HG03196 (cell line): Measurements from ENCODE around the gene ADRA2B.

Experiments used
- ATAC-seq: cut with Tn5 transposase; IDR thresholded peaks from one replicate; pipeline ENCODE4 v1.9.1; 2021; ENCODE audit not compliant: unreplicated experiment

Gene ADRA2B

GRCh38 chr2:96138179-96139145, 22.1 kb upstream of the ADRA2B start, which contains the start of gene ASTL:
Gene ASTL, minus strand, starts transcription at chr2:96138502. Its CDS starts 66 bp downstream, at chr2:96138436.
- ATAC-seq = no peak

- no peak for ATAC-seq
These were observed 21.2 kb upstream of the ADRA2B start for GRCh38 chr2:96137321-96138178.

GRCh38 chr2:96136129-96136720, 19.9 kb upstream of the ADRA2B start:
- no peak for ATAC-seq

GRCh38 chr2:96135621-96136020, 19.2 kb upstream of the ADRA2B start:
- ATAC-seq = no peak

- no peak for ATAC-seq
These were observed 18.8 kb upstream of the ADRA2B start for GRCh38 chr2:96135171-96135570.

DNA sequence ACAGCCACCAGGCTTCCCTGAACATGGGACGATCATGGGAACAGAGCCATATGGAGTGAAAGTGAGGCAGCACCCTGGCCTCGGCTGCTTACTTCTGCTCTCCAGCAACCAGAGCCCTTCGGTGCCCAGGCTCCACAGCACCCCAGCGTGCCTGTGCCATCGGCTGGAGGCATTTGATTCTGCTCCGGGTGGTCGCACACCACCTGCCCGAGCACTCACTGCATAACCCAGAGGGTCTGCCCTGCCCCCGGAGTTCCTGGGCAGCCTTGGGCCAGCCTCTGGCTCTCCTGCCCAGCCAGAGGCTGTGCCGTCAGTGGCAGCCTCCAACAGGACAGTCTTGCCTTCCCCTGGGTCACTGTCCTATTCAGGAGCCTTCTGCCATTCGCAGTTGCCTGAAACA, 18.1 kb upstream of the ADRA2B start:
- no peak for ATAC-seq

GRCh38 chr2:96131813-96132745, 15.7 kb upstream of the ADRA2B start:
- no peak for ATAC-seq

GRCh38 chr2:96131152-96131812, 14.9 kb upstream of the ADRA2B start:
- ATAC-seq = no peak

GRCh38 chr2:96130483-96130882, 14.1 kb upstream of the ADRA2B start:
- no peak for ATAC-seq

GRCh38 chr2:96129528-96130120, 13.3 kb upstream of the ADRA2B start:
- no peak for ATAC-seq

- ATAC-seq = no peak
These were observed 12.1 kb upstream of the ADRA2B start for GRCh38 chr2:96128456-96128855.

DNA sequence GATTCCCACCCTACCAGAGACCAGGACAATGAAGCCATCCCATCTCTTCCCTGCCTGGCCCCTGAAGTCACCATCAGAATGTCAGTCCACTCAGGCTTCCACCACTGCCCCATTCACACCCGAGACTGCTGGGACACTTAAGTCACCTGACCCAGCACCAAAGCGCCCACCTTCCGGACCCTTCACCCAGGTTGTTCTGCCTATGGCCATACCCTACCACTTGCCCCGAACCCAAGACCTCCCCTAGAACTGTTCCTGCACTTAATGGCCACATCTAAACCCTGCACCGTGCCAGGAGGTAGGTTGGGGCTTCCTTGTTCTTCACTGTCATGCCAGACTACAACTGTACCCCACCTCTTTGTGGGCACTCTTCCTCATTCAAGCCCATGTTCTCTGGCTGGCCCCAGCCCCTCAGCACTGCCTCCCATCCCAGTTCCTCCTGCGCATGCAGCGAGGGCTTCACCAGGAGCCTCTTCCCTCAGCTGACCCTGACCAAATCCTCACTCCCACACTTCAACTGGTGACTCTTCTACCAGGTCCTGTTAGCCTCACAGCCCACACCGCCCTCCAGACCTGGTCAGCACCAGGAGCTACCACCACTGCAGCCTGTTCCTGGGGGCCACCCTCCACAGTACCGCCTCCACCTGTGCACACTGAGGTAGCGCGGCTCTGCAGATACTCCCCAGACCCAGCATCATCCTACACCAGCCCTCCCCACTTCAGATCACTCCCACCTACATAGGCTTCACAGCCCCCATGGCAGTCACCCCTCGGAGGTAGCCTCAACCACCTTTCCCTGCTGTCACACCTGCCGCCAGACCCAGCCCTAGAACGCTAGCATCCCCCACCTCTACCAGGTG, 8.3 kb upstream of the ADRA2B start:
- no peak for ATAC-seq

DNA sequence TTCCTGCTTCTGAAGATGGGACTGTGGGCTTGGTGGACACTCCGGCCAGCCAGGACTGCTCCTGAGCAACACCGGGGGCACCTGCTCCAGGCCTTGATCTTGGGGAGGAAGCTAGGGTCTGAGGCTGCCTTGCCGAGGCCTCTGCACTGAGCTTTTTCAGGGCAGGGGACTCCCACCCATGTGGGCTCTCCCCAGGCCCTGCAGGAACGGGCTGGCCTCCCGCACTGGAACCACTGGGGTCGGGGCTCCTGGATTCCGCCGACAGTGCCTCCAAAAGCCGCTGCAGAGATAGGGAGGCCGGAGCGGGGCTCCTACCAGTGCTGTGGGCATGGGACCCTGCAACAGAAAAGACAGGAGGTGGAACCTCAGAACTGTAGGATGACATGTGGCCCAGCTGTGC, 7.6 kb upstream of the ADRA2B start:
- ATAC-seq = no peak

DNA sequence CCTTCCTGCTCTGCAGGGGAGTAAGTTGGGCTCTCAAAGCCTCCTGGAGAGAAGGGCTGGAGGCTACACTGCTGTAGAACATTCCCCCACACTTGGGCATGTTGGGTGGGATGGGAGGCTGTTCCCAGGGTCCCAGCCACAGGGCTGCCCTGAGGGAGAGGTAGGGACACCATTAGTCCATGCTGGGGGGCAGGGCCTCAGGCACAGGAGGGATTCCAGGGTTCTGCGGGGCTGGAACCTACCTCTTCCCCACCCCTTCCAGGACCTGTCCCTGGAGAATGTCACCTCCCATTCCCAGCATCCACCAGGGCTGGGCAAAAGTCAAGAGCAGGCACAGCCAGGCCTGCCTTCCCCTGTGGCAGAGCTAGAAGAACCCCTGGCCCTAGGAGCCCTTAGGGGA, 6.9 kb upstream of the ADRA2B start:
- no peak for ATAC-seq

DNA sequence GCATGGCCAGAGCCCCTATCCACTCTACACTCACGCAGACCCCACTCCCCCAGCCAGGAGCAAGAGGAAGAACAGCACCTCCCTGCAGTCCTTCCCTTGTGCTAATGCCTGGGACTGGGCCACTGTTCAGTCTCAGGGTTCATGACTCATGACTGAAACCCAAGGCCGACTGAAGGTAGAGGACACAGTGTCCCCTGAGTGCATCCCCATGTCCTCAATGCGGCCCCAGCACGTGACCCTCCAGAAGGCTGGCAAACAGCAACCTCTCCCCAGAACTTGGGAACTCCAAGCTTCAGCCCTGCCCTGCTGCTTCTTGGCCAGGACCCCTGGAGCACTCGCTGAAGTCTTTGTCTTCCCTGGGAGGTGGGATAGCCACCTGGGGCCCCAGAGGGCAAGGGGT, 6.0 kb upstream of the ADRA2B start:
- no peak for ATAC-seq

GRCh38 chr2:96121414-96121813, 5.0 kb upstream of the ADRA2B start:
- no peak for ATAC-seq

DNA sequence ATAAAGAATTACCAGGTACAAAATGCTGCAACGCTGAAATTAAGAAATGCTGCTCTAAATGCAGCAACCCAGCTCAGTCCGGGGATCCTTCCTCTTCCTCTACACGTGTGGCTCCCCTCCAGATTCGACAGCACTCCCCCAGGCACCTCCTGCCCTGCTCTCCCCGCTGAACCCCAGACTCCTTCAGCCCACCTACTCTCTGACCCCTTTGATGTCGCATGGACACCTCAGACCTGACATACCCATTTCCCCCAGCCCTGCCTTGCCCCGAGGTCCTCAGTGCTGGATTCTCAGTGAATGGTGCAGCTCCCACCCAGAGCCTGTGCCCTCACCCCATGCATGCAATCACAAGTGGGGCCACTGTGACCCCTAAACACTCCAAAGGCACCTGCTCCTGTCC, 4.6 kb upstream of the ADRA2B start:
- ATAC-seq = no peak

DNA sequence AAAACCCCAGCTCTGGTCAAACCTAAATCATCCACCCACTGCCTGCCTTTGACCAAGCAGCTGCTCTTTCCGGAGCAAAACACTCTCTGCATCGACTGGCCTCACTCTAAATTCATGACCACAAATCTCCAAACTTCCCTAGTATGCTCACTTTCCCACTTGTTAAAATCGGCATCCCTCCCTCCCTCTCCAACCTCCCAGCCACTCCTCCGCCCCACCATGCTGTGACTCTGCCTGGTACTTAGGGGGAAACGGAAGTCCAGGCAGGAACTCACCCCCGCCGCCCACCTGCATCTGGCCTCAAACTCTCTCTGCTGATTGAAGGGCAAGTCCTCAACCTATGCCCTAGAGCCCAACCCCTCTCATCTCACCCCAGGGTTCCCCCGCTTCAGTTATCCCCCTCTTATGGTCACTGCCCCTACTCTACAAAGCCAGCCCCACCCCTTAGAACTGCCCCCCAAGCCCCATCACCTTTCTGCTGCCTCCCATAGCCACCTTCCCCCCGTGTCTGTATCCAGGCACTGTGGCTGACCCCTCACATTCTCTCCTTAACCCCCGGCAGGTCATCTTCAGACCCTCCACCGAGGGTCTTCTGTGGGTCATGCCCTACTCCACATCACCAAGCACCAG, 3.8 kb upstream of the ADRA2B start:
- no peak for ATAC-seq
